ENCODE measurements around the gene MRPS18C.
"Not testable (repeated sequence)": the region's sequence is repeated elsewhere in the genome, so short reads cannot be mapped to it uniquely, and the experiment has no call there.

Gene MRPS18C

GRCh38 chr4:83455281-83456183, at the start of gene MRPS18C, which contains the start of gene HELQ:
Gene MRPS18C (plus strand): TSS chr4:83456058. CDS start chr4:83456078, 20 bp downstream.
Gene HELQ (minus strand): TSS chr4:83455823. CDS start chr4:83455693, 130 bp downstream.
- peak; percentile 95 for DNase-seq (ENCODE audit: low spot score)

DNA sequence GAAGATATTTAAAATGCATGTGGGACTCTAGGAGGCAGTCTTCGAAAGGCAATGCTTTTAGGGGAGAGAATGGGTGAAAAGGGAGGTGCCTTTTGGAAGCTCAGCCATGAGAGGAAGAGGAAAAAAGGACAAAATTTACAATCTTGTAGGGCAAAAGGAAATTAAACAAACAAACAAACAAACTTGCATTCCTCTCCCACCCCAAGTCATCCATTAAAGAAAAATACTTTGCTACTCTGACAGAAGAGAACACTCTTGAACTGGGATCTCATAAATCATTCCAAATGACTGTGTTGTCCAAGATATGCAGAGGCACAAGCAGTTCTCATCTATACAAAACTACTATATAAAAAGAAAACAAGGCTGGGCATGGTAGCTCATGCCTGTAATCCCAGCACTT, 47.0 kb upstream of the MRPS18C start:
- no peak for DNase-seq (ENCODE audit: low spot score)

DNA sequence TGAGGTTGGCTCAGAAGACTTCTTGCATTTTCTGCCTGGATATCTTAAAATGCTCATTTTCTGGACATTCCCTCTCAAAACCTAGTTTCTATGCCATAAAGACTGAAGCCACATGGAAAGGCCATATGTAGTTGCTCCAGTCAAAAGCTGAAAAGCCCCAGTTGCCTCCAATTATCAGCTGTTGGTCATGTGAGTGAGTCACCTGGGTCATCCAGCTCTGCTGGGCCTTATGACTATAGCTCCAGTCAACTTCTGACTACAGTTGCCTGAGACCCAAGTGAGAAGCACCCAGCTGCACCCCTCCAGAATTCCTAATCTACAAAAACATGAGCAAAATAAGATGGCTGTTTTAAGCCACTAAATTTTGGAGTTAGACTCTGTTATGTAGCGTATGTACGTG, 42.2 kb upstream of the MRPS18C start:
- DNase-seq (ENCODE audit: low spot score): no peak

GRCh38 chr4:83417566-83417965, 38.3 kb upstream of the MRPS18C start:
- no peak for DNase-seq (ENCODE audit: low spot score)

DNA sequence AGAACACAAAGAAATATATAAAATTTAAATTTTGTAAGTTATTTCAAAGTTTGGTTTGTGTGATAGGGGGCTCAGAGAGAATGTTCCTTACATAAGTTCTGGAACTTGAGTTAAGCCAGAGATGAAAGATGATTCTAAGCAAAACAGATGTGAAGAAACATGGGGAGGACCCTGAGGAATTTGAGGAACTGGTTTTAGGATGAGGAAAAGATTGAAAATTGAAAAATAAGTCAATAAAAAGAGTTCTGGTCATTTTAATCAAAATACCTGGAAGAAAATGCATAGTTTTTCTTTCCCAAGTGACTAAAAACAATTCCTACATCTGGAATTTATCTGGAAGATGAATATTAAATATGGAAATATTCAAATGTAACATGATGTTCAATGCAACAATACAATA, 37.6 kb upstream of the MRPS18C start:
- no peak for DNase-seq (ENCODE audit: low spot score)

DNA sequence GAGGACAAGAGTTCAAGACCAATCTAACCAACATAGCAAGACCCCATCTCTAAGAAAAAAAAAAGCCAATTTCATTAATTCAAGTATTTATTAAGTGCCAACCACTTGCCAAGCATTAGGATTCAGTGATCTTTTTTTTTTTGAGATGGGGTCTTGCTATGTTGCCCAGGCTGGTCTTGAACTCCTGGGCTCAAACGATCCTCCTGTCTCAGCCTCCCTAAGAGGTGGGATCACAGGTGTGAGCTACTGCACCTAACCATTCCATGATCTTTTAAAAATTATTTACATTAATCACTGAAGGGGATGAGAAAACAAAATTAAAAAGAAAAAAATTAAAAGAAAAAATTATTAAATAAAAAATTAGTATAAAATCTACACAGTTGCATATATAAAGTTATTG, 24.7 kb upstream of the MRPS18C start:
- no peak for DNase-seq (ENCODE audit: low spot score)

GRCh38 chr4:83436680-83437079, 19.2 kb upstream of the MRPS18C start:
- DNase-seq (ENCODE audit: low spot score): no peak

DNA sequence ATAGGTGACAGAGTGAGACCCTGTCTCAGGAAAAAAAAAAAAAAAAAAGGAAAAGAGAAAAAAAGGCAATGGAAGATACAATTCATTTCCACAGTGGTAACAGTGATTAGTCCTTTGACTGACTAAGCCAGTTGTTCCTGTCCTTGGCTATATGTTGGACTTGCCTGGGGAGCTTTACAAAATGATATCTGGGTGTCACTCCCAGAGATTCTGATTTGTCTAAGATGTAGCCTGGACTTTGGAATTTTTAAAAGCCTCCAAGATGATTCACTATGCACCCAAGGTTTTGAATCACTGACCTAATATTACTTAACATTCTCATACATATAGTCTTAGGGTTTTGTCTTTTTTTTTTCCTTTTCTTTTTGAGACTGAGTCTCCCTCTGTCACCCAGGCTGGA, 17.1 kb upstream of the MRPS18C start:
- DNase-seq (ENCODE audit: low spot score): no peak

DNA sequence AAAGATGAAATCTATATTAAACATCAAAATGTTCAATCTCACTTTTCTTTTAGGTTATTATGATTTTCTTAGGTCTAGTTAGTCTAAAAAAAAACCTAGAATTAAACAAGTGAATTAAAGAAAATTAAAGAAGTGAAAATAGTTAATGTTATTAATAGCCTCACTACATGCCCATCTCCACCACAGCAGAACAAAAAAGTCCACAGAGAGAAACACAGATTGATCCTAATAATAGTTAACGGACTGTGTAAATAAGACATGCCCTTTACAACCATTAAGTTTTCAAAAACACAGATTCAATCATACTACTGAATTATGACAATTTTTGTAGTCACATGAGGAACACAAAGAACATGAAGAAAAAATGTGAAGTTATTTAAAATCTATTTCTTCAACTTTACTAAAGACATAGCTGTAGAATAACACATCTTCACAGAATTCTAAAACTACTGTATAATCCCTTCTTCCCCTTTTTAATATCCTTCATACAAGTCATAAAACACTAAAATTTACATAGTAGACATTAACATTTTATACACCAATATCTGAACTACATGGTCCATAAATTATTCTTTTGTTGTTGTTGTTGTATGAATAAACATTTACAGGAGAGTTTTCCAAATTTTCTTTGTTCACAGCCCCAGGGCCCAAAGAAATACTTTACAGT, 15.6 kb upstream of the MRPS18C start:
- DNase-seq (ENCODE audit: low spot score): no peak

DNA sequence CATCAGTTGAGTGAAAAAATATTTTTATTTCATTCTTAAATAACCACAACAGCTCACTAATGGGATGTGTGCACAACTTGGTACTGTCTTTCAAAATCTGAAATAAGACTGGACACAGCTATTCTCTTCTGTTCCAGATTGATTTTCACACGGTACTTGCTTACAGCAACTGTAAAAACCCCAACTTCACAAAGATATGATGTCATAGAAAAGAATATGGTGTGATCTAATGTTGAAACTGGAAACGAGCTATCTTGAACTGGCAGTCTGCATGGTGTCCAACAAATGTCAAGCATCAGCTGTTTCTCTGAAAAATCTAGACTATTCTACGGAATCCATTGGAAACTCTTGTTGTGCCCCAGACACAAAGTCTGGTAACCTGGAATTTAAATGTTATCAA, 15.0 kb upstream of the MRPS18C start:
- DNase-seq (ENCODE audit: low spot score): no peak

DNA sequence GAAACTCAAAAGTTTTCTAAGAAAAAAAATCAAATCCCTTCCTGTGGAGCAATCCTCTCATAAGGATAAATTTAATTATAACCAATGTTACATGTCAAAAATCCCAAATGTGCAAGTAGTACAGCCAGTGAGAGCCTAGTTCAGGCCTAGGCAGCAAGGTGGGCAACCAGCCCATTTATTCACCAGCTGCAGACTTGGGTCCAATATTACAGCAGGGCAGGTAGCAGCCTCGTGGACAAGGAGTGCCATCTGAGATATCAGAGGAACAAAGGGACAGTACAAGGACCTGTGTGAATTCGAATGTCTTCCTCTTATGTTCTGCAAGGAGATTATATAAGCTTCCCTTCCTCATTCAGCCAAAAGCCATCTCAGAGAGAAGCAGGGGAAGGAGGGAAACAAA, 6.8 kb upstream of the MRPS18C start:
- no peak for DNase-seq (ENCODE audit: low spot score)

- no peak for DNase-seq (ENCODE audit: low spot score)
Measured at GRCh38 chr4:83454686-83455085, 1.2 kb upstream of the MRPS18C start.

GRCh38 chr4:83456184-83456501, 285 bp downstream of the MRPS18C start:
- no peak for DNase-seq (ENCODE audit: low spot score)

DNA sequence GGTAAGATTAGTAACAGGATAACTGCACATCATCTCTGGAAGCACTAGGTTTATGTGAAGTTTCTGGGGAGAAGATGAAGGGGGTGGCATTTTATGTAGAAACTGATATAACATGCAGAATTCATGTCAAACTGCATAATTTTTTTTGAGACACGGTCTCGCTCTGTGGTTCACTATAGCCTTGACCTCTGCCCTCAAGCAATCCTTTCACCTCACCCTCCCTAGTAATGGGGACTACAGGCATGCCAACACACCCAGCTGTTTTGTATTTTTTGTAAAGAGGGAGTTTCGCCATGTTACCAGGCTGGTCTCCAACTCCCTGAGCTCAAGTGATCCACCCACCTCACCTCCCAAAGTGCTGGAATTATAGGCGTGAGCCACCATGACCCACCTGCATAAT, 17.6 kb downstream of the MRPS18C start:
- DNase-seq (ENCODE audit: low spot score): no peak

- DNase-seq (ENCODE audit: low spot score): no peak
Measured at GRCh38 chr4:83473966-83474365, 18.1 kb downstream of the MRPS18C start.

GRCh38 chr4:83484500-83485461, 28.9 kb downstream of the MRPS18C start, which contains the start of gene ABRAXAS1:
Gene ABRAXAS1 (minus strand): TSS chr4:83485100. CDS start chr4:83485072, 28 bp downstream.
- DNase-seq (ENCODE audit: low spot score): peak; percentile 100

DNA sequence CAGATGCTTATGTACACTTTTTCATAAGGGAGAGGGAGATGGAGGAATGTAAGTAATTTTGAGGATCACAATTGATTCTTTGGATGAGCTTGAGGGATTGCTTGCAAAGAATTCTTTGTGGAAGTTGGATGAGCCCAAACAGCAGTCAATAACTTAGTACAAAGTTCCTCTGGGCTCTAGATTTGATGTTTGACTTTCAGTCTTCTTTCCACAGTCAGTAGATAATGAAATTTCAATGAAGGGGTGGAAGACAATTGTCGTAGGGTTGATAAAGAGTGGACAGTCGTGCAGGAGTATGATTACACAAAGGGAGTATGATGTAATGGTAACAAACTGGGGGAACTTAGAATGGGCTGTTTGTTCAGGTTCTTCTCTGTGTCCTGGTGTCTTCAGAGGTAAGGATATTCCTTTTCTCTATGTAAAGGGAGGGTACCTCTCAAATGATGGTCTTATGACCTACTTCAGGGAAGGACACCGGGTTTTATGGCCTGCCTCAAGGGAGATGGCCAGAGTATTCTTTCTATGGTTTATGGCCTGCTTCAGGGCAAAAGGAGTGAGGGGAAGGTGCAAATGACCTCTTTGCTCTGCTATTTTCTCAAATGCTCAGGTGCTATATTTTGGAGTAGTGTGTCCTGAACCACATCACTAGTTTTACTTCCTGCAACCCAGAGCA, 30.7 kb downstream of the MRPS18C start:
- no peak for DNase-seq (ENCODE audit: low spot score)

- no peak for DNase-seq (ENCODE audit: low spot score)
Measured at GRCh38 chr4:83489711-83490326, 34.0 kb downstream of the MRPS18C start.

DNA sequence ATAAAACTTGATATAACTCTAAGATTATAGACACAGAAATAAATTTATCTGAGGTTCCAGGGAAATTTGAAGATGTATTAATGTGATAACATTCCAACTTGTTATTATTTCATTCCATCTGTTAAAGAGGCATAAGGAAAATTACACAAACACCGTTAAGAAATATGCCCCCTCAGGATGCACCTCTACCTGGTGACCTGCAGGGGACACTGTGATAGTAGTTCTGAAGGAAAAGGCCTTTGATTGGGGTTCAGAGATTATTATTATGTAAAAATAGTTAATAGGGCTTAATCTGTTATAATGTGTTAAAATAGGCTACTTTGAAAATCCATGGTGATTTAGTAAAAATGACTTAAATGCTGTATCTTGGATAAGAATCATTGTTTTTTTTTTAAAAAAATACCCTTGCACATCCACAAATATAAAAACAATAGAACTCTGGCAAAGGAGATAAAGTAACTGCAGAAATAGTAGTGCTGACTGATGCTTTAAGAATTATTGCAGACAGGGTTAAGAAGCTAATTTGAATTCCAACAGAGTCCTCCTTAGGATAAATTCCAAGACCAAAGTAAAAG, 35.1 kb downstream of the MRPS18C start:
- peak; percentile 58 for DNase-seq (ENCODE audit: low spot score)

DNA sequence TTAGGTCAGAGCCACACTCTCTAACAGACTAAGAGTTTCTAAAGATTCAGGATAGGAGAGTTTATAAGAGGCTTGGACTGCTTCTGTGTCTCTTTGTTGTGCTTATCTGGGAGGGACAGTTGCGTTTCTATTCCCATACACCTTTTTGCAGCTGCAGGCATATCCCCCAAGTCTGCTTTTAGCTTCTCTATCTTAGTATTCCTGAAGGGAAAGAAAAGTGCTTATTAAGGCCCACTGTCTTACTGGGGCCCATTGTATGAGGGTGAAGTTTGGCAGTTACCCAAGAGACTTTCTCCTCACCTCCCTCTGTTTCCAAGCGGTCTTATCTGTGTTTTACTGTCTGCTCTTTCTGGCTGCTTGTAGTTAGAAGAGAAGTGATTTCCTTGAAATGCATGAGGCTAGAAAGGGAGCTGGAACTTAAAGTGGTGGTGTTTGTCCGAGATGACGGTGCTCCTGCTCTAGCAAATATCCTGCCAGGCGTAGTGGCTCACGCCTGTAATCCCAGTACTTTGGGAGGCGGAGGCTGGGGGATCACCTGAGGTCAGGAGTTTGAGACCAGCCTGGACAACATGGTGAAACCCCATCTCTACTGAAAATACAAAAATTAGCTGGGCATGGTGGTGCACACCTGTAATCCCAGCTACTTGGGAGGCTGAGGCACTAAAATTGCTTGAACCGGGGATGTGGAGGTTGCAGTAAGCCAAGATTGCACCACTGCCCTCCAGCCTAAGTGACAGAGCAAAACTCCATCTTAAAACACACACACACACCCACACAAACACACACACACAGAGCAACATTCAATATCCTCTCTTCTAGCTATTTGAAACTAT, 40.4 kb downstream of the MRPS18C start:
- DNase-seq (ENCODE audit: low spot score): not testable (repeated sequence)
